Brain microvascular endothelial cell (primary cell): ENCODE measurements around the gene STK32B.

Experiments used
- DNase-seq: peaks from one replicate; pipeline ENCODE4 v3.0.0-alpha.2; 2020
- H3K27ac ChIP-seq: fragments of 250-450 bp; sonication (Bioruptor Pico); 2 replicates; pipeline ENCODE4 v1.5.1; 2020; ENCODE audit warnings: mild to moderate bottlenecking, moderate library complexity
- H3K27me3 ChIP-seq: fragments of 250-450 bp; sonication (Bioruptor Pico); replicated peaks from 2 replicates; pipeline ENCODE4 v1.5.1; 2020; ENCODE audit warnings: mild to moderate bottlenecking
- H3K36me3 ChIP-seq: fragments of 250-450 bp; sonication (Bioruptor Pico); replicated peaks from 2 replicates; pipeline ENCODE4 v1.5.1; 2020; ENCODE audit warnings: mild to moderate bottlenecking
- H3K4me3 ChIP-seq: 2 replicates; pipeline ENCODE4 v1.5.1; 2011; ENCODE audit warnings: low read depth, mild to moderate bottlenecking, control low read depth, low read length, moderate library complexity
- in situ Hi-C: cut with HindIII; loops from 2 replicates; pipeline ENCODE4 v1.10.0; 2017; ENCODE audit warnings: low sequenced_read_pairs, low pct_ligation_motif_present
- TF ChIP-seq, protein P1 (sequence below): IDR thresholded peaks from 2 replicates; pipeline ENCODE4 v1.5.1; 2011; ENCODE audit warnings: low read depth, mild to moderate bottlenecking, moderate library complexity, low read length, control low read depth, inconsistent platforms; ENCODE audit errors: missing control alignments

Gene STK32B

DNA sequence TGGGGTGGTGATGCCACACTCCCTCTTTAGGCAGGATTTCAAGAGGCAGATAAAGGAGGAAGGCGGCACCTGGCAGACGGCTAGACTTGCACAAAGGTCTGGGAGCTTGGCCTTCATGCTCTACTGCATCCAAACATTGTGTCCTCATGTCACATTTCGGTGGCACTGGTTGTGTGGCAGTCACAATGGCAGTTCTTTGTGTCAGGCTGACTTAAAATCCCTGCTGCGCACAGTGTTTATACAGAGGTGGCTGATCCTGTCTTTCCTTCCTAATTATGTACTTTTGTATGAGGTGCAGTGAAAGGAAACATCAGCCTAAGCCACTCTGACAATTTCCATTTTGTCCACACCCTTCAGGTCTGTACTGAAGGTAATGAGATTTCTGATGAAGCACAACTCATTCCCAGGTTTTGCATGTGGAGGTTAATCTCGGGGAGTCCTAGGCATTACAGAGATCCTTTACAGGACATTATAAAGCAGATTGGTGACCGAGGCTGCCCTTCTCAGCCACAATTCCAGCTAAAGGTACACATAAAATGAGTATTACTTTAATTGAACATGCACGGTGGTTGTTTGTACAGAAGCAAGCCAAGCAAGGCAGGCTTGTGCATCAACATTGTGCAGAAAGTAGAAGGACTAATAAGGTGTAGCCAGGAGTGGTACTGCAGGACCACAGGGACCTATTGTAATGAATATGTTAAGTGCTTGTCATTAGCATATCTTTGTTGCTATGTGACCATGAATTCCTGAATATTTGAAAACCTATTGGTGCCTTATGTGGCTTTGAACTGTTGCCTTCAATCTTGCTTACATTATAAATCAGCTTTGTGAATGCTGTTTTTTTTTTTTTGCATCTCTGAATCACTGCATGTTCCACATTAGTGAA lies 147.6 kb downstream of the STK32B start:
- Histone ChIP-seq H3K27ac (no peak overlapping the region), H3K4me3 (no peak overlapping the region), H3K27me3 (no peaks in the 10 kb centered on the region), H3K36me3 (no peaks in the 10 kb centered on the region)
- in situ Hi-C loops, result no loop called here
- TF ChIP-seq, protein P1, sequence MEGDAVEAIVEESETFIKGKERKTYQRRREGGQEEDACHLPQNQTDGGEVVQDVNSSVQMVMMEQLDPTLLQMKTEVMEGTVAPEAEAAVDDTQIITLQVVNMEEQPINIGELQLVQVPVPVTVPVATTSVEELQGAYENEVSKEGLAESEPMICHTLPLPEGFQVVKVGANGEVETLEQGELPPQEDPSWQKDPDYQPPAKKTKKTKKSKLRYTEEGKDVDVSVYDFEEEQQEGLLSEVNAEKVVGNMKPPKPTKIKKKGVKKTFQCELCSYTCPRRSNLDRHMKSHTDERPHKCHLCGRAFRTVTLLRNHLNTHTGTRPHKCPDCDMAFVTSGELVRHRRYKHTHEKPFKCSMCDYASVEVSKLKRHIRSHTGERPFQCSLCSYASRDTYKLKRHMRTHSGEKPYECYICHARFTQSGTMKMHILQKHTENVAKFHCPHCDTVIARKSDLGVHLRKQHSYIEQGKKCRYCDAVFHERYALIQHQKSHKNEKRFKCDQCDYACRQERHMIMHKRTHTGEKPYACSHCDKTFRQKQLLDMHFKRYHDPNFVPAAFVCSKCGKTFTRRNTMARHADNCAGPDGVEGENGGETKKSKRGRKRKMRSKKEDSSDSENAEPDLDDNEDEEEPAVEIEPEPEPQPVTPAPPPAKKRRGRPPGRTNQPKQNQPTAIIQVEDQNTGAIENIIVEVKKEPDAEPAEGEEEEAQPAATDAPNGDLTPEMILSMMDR, result no peak
- DNase-seq, result no peak

DNA sequence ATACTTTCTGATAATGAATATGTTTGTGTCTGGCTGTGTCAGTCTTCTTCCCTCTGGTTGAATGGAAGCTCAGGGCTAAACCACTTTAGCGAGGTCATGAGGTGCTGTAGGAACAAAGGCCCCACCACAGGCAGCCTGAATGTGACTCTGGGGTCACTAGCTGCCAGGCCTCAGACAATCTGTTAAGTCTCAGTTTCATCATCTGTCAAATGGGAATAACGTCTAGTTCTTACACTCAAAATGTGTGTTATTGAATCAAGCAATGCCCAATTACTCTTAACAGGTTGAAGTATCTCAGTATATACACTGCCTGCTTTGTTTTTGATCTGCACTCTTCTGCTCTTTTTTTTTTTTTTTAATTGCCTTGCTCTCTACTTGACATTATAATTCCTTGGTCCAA lies 148.6 kb downstream of the STK32B start:
- Histone ChIP-seq H3K36me3 (no peaks in the 10 kb centered on the region), H3K4me3 (no peak overlapping the region), H3K27ac (no peak overlapping the region), H3K27me3 (no peaks in the 10 kb centered on the region)
- in situ Hi-C loops, result no loop called here
- TF ChIP-seq, protein P1, result no peak
- no peak for DNase-seq

DNA sequence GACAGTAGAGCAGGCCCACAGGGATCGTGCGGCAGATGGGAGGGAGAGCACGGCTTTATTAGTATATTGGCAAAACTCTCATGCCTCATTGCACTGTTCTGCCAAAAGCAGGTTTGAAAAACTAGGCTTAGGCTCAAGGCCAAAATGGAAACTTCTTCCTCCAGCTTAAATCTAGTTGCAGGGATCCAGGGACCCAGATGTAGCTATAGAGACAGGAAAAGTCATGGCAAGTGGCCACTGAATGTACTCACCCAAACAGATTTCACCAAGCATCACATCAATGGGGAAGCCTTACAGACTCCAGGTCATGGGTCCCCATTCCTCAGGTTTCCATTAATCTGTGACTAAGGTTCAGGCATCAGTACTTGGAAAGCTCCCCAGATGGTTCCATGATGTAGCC lies 149.2 kb downstream of the STK32B start:
- no peak for DNase-seq
- Histone ChIP-seq H3K27ac (no peak overlapping the region), H3K36me3 (no peaks in the 10 kb centered on the region), H3K4me3 (no peak overlapping the region), H3K27me3 (no peaks in the 10 kb centered on the region)
- TF ChIP-seq, protein P1, result no peak
- in situ Hi-C loops, result no loop called here

DNA sequence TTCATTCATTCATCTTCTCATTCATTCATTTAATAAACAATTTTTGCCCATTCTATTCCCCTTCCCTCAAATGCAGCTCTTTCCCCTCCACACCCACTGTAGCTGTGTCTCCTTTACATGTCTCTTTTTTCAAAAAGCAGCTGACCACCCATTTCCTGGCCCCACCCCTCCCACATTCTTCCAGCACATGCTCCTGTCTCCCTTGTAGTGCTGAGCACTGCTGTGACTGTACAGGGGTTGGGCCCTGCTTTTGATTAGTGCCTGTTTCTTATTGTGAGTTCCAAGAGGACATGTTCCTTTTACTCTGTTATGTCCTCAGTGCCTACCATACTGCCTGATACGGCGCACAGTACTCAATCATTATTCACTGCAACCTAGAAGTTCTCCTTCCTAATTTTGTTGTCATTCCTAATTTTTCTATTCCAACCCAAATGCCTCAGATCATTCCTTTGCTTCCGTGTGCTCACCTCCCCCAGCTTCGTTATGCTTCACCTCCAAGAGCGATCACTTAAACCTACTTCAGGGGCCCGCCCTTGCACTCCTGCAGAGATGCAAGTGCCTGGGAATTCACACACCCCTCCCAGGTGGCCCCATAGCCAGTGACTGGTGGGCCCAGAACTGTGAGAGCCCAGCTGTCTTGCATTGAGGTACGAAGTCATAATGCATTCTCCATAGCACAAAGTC lies 152.2 kb downstream of the STK32B start:
- no peak for DNase-seq
- no peak overlapping the region for H3K4me3 ChIP-seq
- no peaks in the 10 kb centered on the region for H3K27me3 ChIP-seq
- in situ Hi-C loops, result no loop called here
- no peaks in the 10 kb centered on the region for H3K36me3 ChIP-seq
- no peak overlapping the region for H3K27ac ChIP-seq
- TF ChIP-seq, protein P1, result no peak

DNA sequence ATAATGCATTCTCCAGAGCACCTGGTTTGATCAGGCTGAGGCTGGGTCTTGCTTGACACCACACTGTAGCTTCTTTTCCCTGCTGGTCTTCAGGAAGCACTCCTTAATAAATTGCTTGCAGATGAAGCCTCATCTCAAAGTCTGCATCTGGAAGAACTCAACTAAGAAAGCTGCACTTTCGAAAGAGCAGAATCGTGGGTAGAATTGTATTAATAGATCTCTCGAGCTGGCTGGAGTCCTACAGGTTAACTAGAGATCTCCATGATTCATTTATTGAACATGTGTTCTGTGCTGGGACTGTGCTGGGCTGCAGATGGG lies 152.7 kb downstream of the STK32B start:
- TF ChIP-seq, protein P1, result no peak
- in situ Hi-C loops, result no loop called here
- H3K27me3 ChIP-seq, result no peaks in the 10 kb centered on the region
- H3K4me3 ChIP-seq, result no peak overlapping the region
- H3K36me3 ChIP-seq, result no peaks in the 10 kb centered on the region
- DNase-seq, result no peak
- H3K27ac ChIP-seq, result no peak overlapping the region
